AG04449 (cell line): ENCODE results near the gene TYW1.
"Not testable (repeated sequence)": the region's sequence is repeated elsewhere in the genome, so short reads cannot be mapped to it uniquely, and the experiment has no call there.

Experiments used
- CTCF ChIA-PET: fragments of 350-600 bp; formaldehyde crosslinking; extraction: SDS; loops from one replicate; lab custom pipeline; 2021; ENCODE audit warnings: antibody characterized with exemption; lab: Yijun Ruan, JAX
- POLR2A ChIA-PET: fragments of 400-600, 350-600 bp; formaldehyde crosslinking; extraction: SDS; loops from one replicate; lab custom pipeline; 2020; ENCODE audit warnings: antibody characterized with exemption, inconsistent platforms; lab: Yijun Ruan, JAX
- DNase-seq: peaks from one replicate; pipeline ENCODE4 v3.0.0-alpha.2; 2010; ENCODE audit warnings: low read depth, low spot score
- H3K4me3 ChIP-seq: 2 replicates; pipeline ENCODE4 v1.5.1; 2011; ENCODE audit warnings: low read depth, mild to moderate bottlenecking, control low read depth, low read length
- TF ChIP-seq, protein P1 (sequence below): IDR thresholded peaks from one replicate; pipeline ENCODE4 v1.5.1; 2011; ENCODE audit warnings: mild to moderate bottlenecking, moderate library complexity, low read length, control low read depth, inconsistent platforms; ENCODE audit not compliant: insufficient read depth; ENCODE audit errors: missing control alignments

Gene TYW1

GRCh38 chr7:67045496-67045995, 48.9 kb downstream of the TYW1 start:
- CTCF ChIA-PET, result no interaction called here
- no peak overlapping the region for H3K4me3 ChIP-seq
- POLR2A ChIA-PET, result no interaction called here
- TF ChIP-seq, protein P1, sequence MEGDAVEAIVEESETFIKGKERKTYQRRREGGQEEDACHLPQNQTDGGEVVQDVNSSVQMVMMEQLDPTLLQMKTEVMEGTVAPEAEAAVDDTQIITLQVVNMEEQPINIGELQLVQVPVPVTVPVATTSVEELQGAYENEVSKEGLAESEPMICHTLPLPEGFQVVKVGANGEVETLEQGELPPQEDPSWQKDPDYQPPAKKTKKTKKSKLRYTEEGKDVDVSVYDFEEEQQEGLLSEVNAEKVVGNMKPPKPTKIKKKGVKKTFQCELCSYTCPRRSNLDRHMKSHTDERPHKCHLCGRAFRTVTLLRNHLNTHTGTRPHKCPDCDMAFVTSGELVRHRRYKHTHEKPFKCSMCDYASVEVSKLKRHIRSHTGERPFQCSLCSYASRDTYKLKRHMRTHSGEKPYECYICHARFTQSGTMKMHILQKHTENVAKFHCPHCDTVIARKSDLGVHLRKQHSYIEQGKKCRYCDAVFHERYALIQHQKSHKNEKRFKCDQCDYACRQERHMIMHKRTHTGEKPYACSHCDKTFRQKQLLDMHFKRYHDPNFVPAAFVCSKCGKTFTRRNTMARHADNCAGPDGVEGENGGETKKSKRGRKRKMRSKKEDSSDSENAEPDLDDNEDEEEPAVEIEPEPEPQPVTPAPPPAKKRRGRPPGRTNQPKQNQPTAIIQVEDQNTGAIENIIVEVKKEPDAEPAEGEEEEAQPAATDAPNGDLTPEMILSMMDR, result no peak
- DNase-seq, result no peak

- CTCF ChIA-PET, DNase-seq, POLR2A ChIA-PET, H3K4me3 ChIP-seq: not testable (repeated sequence)
These were observed 50.2 kb downstream of the TYW1 start for GRCh38 chr7:67046819-67047218.

GRCh38 chr7:67049908-67050307, 53.3 kb downstream of the TYW1 start:
- H3K4me3 ChIP-seq, POLR2A ChIA-PET, CTCF ChIA-PET, DNase-seq: not testable (repeated sequence)

DNA sequence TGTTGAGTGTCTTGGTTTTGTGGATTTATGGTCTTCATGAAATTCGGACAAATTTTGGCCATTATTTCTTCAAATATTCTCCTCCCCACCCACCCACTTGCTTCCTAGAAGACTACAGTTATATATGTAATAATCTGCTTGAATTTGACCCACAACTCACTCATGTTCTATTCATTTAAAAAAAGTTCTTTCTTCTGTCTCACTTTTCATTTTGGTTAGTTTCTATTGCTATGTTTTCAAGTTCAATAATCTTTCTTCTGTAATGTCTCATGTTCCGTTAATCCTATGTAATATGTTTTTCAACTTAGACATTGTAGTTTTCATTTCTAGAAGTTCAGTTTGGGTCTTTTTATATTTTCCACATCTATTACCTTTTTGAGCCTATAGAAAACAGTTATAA, 55.5 kb downstream of the TYW1 start:
- CTCF ChIA-PET, DNase-seq, POLR2A ChIA-PET: not testable (repeated sequence)

GRCh38 chr7:67056683-67057082, 60.0 kb downstream of the TYW1 start:
- POLR2A ChIA-PET, result no interaction called here
- no peak for DNase-seq
- H3K4me3 ChIP-seq, result no peak overlapping the region
- CTCF ChIA-PET, result no interaction called here
- TF ChIP-seq, protein P1, result no peak

More for the DNA sequence above, 55.5 kb downstream of the TYW1 start:
- not testable (repeated sequence) for H3K4me3 ChIP-seq

- H3K4me3 ChIP-seq, POLR2A ChIA-PET, DNase-seq: not testable (repeated sequence)
- CTCF ChIA-PET, result interaction anchor here (1.4 kb wide), 1 partner anchor 18 kb away, joined by 3 read pairs; no protein-coding TSS in a partner anchor
These were observed 64.7 kb downstream of the TYW1 start for GRCh38 chr7:67061321-67061720.

DNA sequence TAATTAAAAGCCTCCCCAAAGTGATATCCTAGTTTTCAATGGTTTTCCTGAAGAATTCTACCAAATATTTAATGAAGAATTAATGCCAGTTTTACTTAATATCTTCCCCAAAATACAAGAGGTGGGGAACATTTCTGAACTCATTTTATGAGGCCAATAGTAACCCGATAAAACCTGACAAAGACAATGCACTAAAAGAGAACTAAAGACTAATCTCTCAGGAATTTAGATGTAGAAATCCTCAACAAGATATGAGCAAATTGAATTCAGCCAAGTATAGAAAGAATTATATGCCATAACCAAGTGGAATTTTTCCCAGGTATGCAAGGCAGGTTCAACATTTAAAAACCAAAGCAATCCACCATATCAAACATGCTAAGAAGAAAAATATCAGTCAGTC, 66.2 kb downstream of the TYW1 start:
- DNase-seq, CTCF ChIA-PET, POLR2A ChIA-PET, H3K4me3 ChIP-seq: not testable (repeated sequence)

DNA sequence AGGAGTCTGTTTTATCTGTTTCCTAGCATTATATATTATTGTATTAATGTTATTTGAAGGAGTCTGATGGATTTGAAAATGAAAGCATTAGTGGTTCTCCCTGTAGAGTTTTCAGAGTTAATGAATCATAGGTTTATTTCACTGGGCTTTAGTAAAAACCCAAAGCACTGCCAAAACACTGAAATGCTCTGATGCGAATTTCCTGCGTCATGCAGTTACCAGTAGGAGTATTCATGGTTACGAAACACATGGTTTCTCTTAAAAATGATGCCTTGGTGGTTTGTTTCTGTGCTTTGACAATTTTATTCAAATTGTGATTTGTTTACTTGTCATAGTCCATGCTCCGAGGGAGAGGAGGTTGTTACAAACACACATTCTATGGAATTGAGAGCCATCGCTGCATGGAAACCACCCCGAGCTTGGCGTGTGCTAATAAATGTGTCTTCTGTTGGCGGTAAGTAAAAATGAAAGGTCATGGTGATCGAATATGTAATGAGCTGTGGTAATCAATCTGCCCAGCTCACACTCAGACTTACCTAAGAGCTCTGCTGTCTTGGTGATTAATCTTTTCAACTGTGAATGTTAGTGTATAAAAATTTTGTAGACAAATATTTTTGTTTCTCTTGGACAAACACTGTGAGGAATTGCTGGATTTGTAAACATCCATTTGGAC, 70.5 kb downstream of the TYW1 start:
- CTCF ChIA-PET, DNase-seq, POLR2A ChIA-PET, H3K4me3 ChIP-seq: not testable (repeated sequence)

DNA sequence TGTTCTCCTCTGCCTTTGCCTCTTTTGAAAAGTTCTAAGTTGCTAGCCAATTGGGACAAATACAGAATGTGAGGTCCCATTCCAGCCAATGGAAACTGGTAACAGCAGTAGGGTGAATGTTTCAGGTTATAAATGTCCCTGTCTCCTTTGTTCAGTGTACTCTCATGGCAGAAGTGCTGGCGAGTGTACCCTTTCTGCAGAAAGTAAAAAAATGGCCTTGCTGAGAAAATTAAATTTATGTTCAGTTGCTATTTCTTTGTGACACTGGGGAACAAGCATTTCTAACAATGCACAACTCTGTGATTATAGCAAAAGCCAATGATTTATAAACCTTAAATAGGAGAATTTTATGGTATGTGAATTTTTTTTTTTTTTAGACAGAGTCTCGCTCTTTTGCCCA, 79.5 kb downstream of the TYW1 start:
- H3K4me3 ChIP-seq, CTCF ChIA-PET, POLR2A ChIA-PET, DNase-seq: not testable (repeated sequence)

DNA sequence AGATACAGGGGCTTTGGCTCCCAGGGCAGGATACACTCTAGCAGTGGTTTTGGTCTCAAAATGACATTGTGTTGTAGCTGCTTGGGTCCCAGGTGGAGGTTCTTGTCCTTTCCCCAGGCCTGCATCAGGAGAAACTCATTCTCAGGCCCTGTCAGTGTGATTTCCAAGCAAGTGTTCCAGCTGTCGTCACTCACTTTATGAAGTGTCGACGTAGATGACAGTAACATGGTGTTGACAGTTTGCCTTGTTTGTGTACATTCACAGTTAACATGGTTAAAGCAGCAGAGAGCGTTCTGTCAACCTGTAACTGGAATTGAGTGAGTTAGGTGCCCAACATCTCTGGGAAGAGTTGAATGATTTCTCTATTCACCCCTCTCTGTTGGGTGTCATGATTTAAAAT, 86.2 kb downstream of the TYW1 start:
- DNase-seq, H3K4me3 ChIP-seq, POLR2A ChIA-PET, CTCF ChIA-PET: not testable (repeated sequence)

DNA sequence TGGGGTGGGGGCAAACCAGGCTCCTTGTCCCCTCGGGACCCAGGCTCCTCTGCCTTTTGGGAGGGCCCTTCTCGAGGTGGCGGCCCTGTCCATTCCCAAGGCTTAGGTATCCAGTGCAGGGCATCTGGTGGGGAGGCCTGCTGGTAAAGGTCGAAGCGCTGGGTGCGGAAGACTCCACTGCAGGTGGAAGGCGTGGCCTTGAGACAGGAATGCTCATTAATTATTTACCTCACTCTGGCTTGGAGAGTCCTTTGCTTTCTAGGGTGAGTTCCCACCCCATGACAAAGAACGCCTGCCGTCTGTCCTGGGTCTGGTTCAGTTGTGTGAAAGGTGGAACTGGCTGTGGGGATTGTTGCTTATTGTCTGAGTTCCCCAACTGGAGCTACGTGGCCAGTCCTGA, 92.6 kb downstream of the TYW1 start:
- CTCF ChIA-PET, POLR2A ChIA-PET, DNase-seq: not testable (repeated sequence)

GRCh38 chr7:67091053-67091452, 94.4 kb downstream of the TYW1 start:
- CTCF ChIA-PET, POLR2A ChIA-PET, DNase-seq, H3K4me3 ChIP-seq: not testable (repeated sequence)

More for the DNA sequence above, 92.6 kb downstream of the TYW1 start:
- not testable (repeated sequence) for H3K4me3 ChIP-seq

GRCh38 chr7:67098031-67098430, 101.4 kb downstream of the TYW1 start:
- DNase-seq, POLR2A ChIA-PET, CTCF ChIA-PET, H3K4me3 ChIP-seq: not testable (repeated sequence)

- POLR2A ChIA-PET, CTCF ChIA-PET, DNase-seq, H3K4me3 ChIP-seq: not testable (repeated sequence)
These were observed 102.8 kb downstream of the TYW1 start for GRCh38 chr7:67099406-67099805.

- H3K4me3 ChIP-seq, DNase-seq, POLR2A ChIA-PET: not testable (repeated sequence)
- CTCF ChIA-PET, result interaction anchor here (0.7 kb wide), 1 partner anchor 30 kb away, joined by 3 read pairs; no protein-coding TSS in a partner anchor
These were observed 103.4 kb downstream of the TYW1 start for GRCh38 chr7:67100038-67100437.
